Adrenal gland (tissue), 5 donors: Measurements from ENCODE around the gene SETD6.

ENCODE experiments used
- CTCF ChIP-seq, 6 experiments: fragments of 450-650 bp in 4 of 6; fragments of 200-600 bp in 2 of 6; sonication (generic) in 1 of 6; IDR thresholded peaks; 1 replicate in 5 of 6; 2 replicates in 1 of 6; pipeline versions ENCODE4 v1.5.1 to v1.8.0; 2016 to 2021; ENCODE audit warnings: antibody characterized with exemption in 6 of 6, mild to moderate bottlenecking in 2 of 6, moderate library complexity in 1 of 6
- POLR2A ChIP-seq, 2 donors: fragments of 450-650 bp; IDR thresholded peaks; one replicate each; pipeline ENCODE4 v1.6.1; 2017; ENCODE audit warnings: antibody characterized with exemption in 2 of 2, mild to moderate bottlenecking in 2 of 2, moderate library complexity in 1 of 2
- donor health status: DM: no; HTN: no; CAD: no.

DNA sequence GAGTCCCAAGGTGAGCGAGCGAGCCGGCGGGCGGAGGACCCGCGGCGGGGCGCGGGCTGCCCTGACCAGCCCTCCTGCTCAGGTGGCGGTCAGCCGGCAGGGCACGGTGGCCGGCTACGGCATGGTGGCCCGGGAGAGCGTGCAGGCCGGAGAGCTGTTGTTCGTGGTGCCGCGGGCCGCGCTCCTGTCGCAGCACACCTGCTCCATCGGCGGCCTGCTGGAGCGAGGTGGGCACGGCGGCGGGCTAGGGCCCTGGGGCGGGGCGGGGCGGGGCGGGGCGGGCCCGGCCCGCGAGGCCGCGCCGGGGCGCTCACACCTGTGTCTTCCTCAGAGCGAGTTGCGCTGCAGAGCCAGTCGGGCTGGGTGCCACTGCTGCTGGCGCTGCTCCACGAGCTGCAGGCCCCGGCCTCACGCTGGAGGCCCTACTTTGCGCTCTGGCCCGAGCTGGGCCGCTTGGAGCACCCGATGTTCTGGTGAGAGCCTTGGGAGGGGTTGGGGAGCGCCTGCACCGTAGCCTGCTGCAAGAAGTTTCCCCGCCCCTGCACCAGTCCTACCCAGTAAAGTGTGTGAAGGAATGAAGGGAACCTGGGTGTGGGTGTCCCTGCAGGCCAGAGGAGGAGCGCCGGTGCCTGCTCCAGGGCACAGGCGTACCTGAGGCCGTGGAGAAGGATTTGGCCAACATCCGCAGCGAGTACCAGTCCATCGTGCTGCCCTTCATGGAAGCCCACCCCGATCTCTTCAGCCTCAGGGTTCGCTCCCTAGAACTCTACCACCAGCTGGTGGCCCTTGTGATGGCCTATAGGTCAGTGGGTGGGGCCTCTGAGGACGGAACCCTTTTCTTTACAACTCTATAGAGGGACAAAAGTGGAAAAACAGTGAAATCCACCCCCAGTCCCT lies 802 bp downstream of the SETD6 start:
- no peak for TF ChIP-seq CTCF (IDR thresholded peaks at IDR 0.05)
- TF ChIP-seq POLR2A (IDR thresholded peaks at IDR 0.05): no peak
